ENCODE results near the gene LZTR1.
"Not testable (repeated sequence)": the region's sequence is repeated elsewhere in the genome, so short reads cannot be mapped to it uniquely, and the experiment has no call there.

The LZTR1 gene

GRCh38 chr22:20940186-20940651 is 41.9 kb upstream of the LZTR1 start:
- Histone ChIP-seq H4K20me1 (peaks cover 98 to 100% (median 99%) of the 10 kb centered on the region in 11 experiments), H3K36me3 (peaks cover 41 to 100% (median 73%) of the 10 kb centered on the region in 11 experiments)
- no peak for TF ChIP-seq Cebpa-rat (IDR thresholded peaks at IDR 0.05)

GRCh38 chr22:20940904-20941385 is 41.2 kb upstream of the LZTR1 start:
- Histone ChIP-seq H3K27me3 (no peaks in the 10 kb centered on the region), H3K27ac (no peak overlapping the region), H3K4me3 (no peak overlapping the region), H3K4me2 (peak overlapping the region in 2 of 11 experiments; percentile 13 to 18; a peak in 1 of 22 replicates), H3K9me3 (replicated peaks in 1 of 11) (no peaks in the 10 kb centered on the region), H3K36me3 (peaks cover 36 to 100% (median 72%) of the 10 kb centered on the region in 11 experiments), H4K20me1 (peaks cover 98 to 100% (median 99%) of the 10 kb centered on the region in 11 experiments), H3K4me1 (peaks cover 20 to 60% (median 32%) of the 10 kb centered on the region in 10 experiments; a peak in 19 of 20 replicates), H3K9ac (no peak overlapping the region)
- TF ChIP-seq Cebpa-rat (IDR thresholded peaks at IDR 0.05), result no peak

More at GRCh38 chr22:20940186-20940651, 41.9 kb upstream of the LZTR1 start:
- Histone ChIP-seq H3K9me3 (replicated peaks in 1 of 11) (no peaks in the 10 kb centered on the region), H3K27me3 (no peaks in the 10 kb centered on the region), H3K4me2 (peak overlapping the region in 7 of 11 experiments; percentile 2 to 45 (median 18); a peak in 9 of 22 replicates), H3K4me3 (no peak overlapping the region), H3K9ac (no peak overlapping the region), H3K27ac (no peak overlapping the region), H3K4me1 (peaks cover 20 to 62% (median 32%) of the 10 kb centered on the region in 10 experiments; a peak in 19 of 20 replicates)

GRCh38 chr22:20942203-20942902 is 39.7 kb upstream of the LZTR1 start:
- not testable (repeated sequence) for H3K4me3 ChIP-seq; H3K27me3 ChIP-seq; H3K27ac ChIP-seq; H3K9ac ChIP-seq; H3K9me3 ChIP-seq (replicated peaks in 1 of 11); H3K4me2 ChIP-seq
- peaks cover 9 to 48% (median 24%) of the 10 kb centered on the region in 10 experiments; a peak in 19 of 20 replicates for H3K4me1 ChIP-seq
- peaks cover 98 to 100% (median 99%) of the 10 kb centered on the region in 11 experiments for H4K20me1 ChIP-seq
- peaks cover 33 to 100% (median 72%) of the 10 kb centered on the region in 11 experiments for H3K36me3 ChIP-seq

- Histone ChIP-seq H3K4me3 (no peak overlapping the region), H3K4me1 (peaks cover 9 to 41% (median 21%) of the 10 kb centered on the region in 10 experiments; a peak in 18 of 20 replicates), H3K9ac (no peak overlapping the region), H4K20me1 (peaks cover 98 to 100% (median 99%) of the 10 kb centered on the region in 11 experiments), H3K27me3 (no peaks in the 10 kb centered on the region), H3K4me2 (no peak overlapping the region), H3K36me3 (peaks cover 30 to 100% (median 72%) of the 10 kb centered on the region in 11 experiments), H3K27ac (no peak overlapping the region), H3K9me3 (replicated peaks in 1 of 11) (no peaks in the 10 kb centered on the region)
- no peak for TF ChIP-seq Cebpa-rat (IDR thresholded peaks at IDR 0.05)
Measured at GRCh38 chr22:20943104-20943933, 38.8 kb upstream of the LZTR1 start.

GRCh38 chr22:20944042-20944441 is 38.1 kb upstream of the LZTR1 start:
- Histone ChIP-seq H3K9me3 (replicated peaks in 1 of 11) (no peaks in the 10 kb centered on the region), H3K4me1 (peaks cover 13 to 41% (median 24%) of the 10 kb centered on the region in 10 experiments; a peak in 18 of 20 replicates), H3K36me3 (peaks cover 31 to 100% (median 72%) of the 10 kb centered on the region in 11 experiments), H3K9ac (no peak overlapping the region), H3K27ac (no peak overlapping the region), H4K20me1 (peaks cover 98 to 100% (median 99%) of the 10 kb centered on the region in 11 experiments), H3K27me3 (no peaks in the 10 kb centered on the region), H3K4me3 (no peak overlapping the region), H3K4me2 (no peak overlapping the region)
- no peak for TF ChIP-seq Cebpa-rat (IDR thresholded peaks at IDR 0.05)

GRCh38 chr22:20945578-20945934 is 36.5 kb upstream of the LZTR1 start:
- no peaks in the 10 kb centered on the region for H3K27me3 ChIP-seq
- H3K4me1 ChIP-seq, result peaks cover 4 to 34% (median 18%) of the 10 kb centered on the region in 10 experiments; a peak in 13 of 20 replicates
- H3K36me3 ChIP-seq, result peaks cover 45 to 100% (median 84%) of the 10 kb centered on the region in 11 experiments
- no peak overlapping the region for H3K9ac ChIP-seq
- H3K4me3 ChIP-seq, result no peak overlapping the region
- no peak for TF ChIP-seq Cebpa-rat (IDR thresholded peaks at IDR 0.05)
- no peaks in the 10 kb centered on the region for H3K9me3 ChIP-seq (replicated peaks in 1 of 11)
- no peak overlapping the region for H3K27ac ChIP-seq
- H3K4me2 ChIP-seq, result no peak overlapping the region
- H4K20me1 ChIP-seq, result peaks cover 98 to 100% (median 99%) of the 10 kb centered on the region in 11 experiments

- no peak overlapping the region for H3K4me2 ChIP-seq
- no peak for TF ChIP-seq Cebpa-rat (IDR thresholded peaks at IDR 0.05)
Measured at GRCh38 chr22:20946080-20946986, 35.8 kb upstream of the LZTR1 start.

GRCh38 chr22:20946991-20947390 is 35.1 kb upstream of the LZTR1 start:
- H3K36me3 ChIP-seq, result peaks cover 53 to 100% (median 87%) of the 10 kb centered on the region in 11 experiments
- no peaks in the 10 kb centered on the region for H3K27me3 ChIP-seq
- H3K9me3 ChIP-seq (replicated peaks in 1 of 11), result no peaks in the 10 kb centered on the region
- no peak overlapping the region for H3K4me3 ChIP-seq
- H3K4me1 ChIP-seq, result peaks cover 4 to 38% (median 19%) of the 10 kb centered on the region in 10 experiments; a peak in 13 of 20 replicates
- H3K9ac ChIP-seq, result no peak overlapping the region
- H4K20me1 ChIP-seq, result peaks cover 98 to 100% (median 100%) of the 10 kb centered on the region in 11 experiments
- no peak for TF ChIP-seq Cebpa-rat (IDR thresholded peaks at IDR 0.05)
- H3K27ac ChIP-seq, result no peak overlapping the region
- no peak overlapping the region for H3K4me2 ChIP-seq

More at GRCh38 chr22:20946080-20946986, 35.8 kb upstream of the LZTR1 start:
- H3K27me3 ChIP-seq, result no peaks in the 10 kb centered on the region
- H4K20me1 ChIP-seq, result peaks cover 98 to 100% (median 100%) of the 10 kb centered on the region in 11 experiments
- no peak overlapping the region for H3K27ac ChIP-seq
- H3K9me3 ChIP-seq (replicated peaks in 1 of 11), result no peaks in the 10 kb centered on the region
- H3K4me1 ChIP-seq, result peaks cover 4 to 34% (median 20%) of the 10 kb centered on the region in 10 experiments; a peak in 13 of 20 replicates
- H3K9ac ChIP-seq, result no peak overlapping the region
- peaks cover 47 to 100% (median 85%) of the 10 kb centered on the region in 11 experiments for H3K36me3 ChIP-seq
- H3K4me3 ChIP-seq, result no peak overlapping the region
